DOHH2 (cell line): ENCODE data around the gene G6PD.

Experiments used
- H3F3A ChIP-seq: fragments of 200-600 bp; sonication (generic), shearing (Covaris generic); 2 replicates; pipeline ENCODE4 v1.6.0; 2016; ENCODE audit warnings: antibody characterized with exemption, mild to moderate bottlenecking; ENCODE audit not compliant: control insufficient read depth, insufficient read depth
- H3K27ac ChIP-seq: fragments of 200-600 bp; sonication (generic); 2 replicates; pipeline ENCODE4 v1.5.1; 2014; ENCODE audit warnings: low read depth, mild to moderate bottlenecking, low read length, moderate library complexity
- H3K27me3 ChIP-seq: fragments of 200-600 bp; sonication (generic); 2 replicates; pipeline ENCODE4 v1.6.1; 2014; ENCODE audit warnings: mild to moderate bottlenecking, low read length, mixed read lengths; ENCODE audit not compliant: control insufficient read depth
- H3K36me3 ChIP-seq: fragments of 200-600 bp; sonication (generic); 2 replicates; pipeline ENCODE4 v1.6.1; 2014; ENCODE audit warnings: mild to moderate bottlenecking, low read length, moderate library complexity, mixed read lengths; ENCODE audit not compliant: control insufficient read depth
- H3K4me1 ChIP-seq: fragments of 200-600 bp; sonication (generic); 2 replicates; pipeline ENCODE4 v1.6.1; 2014; ENCODE audit warnings: mild to moderate bottlenecking, low read length, mixed read lengths; ENCODE audit not compliant: control insufficient read depth
- H3K4me2 ChIP-seq: fragments of 200-600 bp; sonication (generic); 2 replicates; pipeline ENCODE4 v1.6.0; 2014; ENCODE audit warnings: mild to moderate bottlenecking, low read length, moderate library complexity
- H3K4me3 ChIP-seq: fragments of 200-600 bp; sonication (generic); 2 replicates; pipeline ENCODE4 v1.5.1; 2014; ENCODE audit warnings: mild to moderate bottlenecking, low read length, mixed read lengths
- H3K79me2 ChIP-seq: fragments of 200-600 bp; sonication (generic); 2 replicates; pipeline ENCODE4 v1.6.1; 2014; ENCODE audit warnings: mild to moderate bottlenecking, low read length, mixed read lengths; ENCODE audit not compliant: control insufficient read depth
- H3K9me2 ChIP-seq: fragments of 200-600 bp; sonication (generic); replicated peaks from 2 replicates; pipeline ENCODE4 v1.6.1; 2014; ENCODE audit warnings: mild to moderate bottlenecking, low read length, mixed read lengths; ENCODE audit not compliant: control insufficient read depth
- H3K9me3 ChIP-seq: fragments of 200-600 bp; sonication (generic); 2 replicates; pipeline ENCODE4 v1.6.1; 2014; ENCODE audit warnings: antibody characterized with exemption, low read length, mixed read lengths; ENCODE audit not compliant: control insufficient read depth, insufficient read depth
- H4K20me1 ChIP-seq: fragments of 200-600 bp; sonication (generic); 2 replicates; pipeline ENCODE4 v1.6.0; 2014; ENCODE audit warnings: low read depth, mild to moderate bottlenecking, antibody characterized with exemption, low read length, moderate library complexity; ENCODE audit not compliant: control insufficient read depth, insufficient read depth
- CTCF ChIP-seq: fragments of 200-600 bp; sonication (generic); IDR thresholded peaks from one replicate; pipeline ENCODE4 v1.5.1; 2014; ENCODE audit warnings: antibody characterized with exemption, mild to moderate bottlenecking, low read depth, low read length; ENCODE audit not compliant: poor library complexity, severe bottlenecking
- EZH2phosphoT487 ChIP-seq: fragments of 200-600 bp; sonication (generic); IDR thresholded peaks from 2 replicates; pipeline ENCODE4 v1.6.1; 2017; ENCODE audit warnings: borderline replicate concordance, mild to moderate bottlenecking, antibody characterized with exemption, low read length, moderate library complexity, mixed read lengths

Gene G6PD

GRCh38 chrX:154508384-154508745, 38.3 kb downstream of the G6PD start:
- H3F3A ChIP-seq, result no peaks in the 10 kb centered on the region
- no peak overlapping the region for H3K4me3 ChIP-seq
- H3K9me3 ChIP-seq, result no peaks in the 10 kb centered on the region
- no peak for TF ChIP-seq EZH2phosphoT487
- TF ChIP-seq CTCF, result no peak
- H3K4me2 ChIP-seq, result no peak overlapping the region
- peaks cover 22% of the 10 kb centered on the region; the same call in 1 of the 2 replicates for H3K36me3 ChIP-seq
- no peaks in the 10 kb centered on the region for H3K9me2 ChIP-seq
- peaks cover 4% of the 10 kb centered on the region; the same call in 1 of the 2 replicates for H3K4me1 ChIP-seq
- no peaks in the 10 kb centered on the region for H3K79me2 ChIP-seq
- no peak overlapping the region for H3K27ac ChIP-seq
- no peaks in the 10 kb centered on the region for H3K27me3 ChIP-seq
- no peaks in the 10 kb centered on the region for H4K20me1 ChIP-seq

- TF ChIP-seq CTCF, result no peak
- TF ChIP-seq EZH2phosphoT487, result no peak
- no peaks in the 10 kb centered on the region for H3K9me3 ChIP-seq
- peaks cover 5% of the 10 kb centered on the region for H3K4me1 ChIP-seq
- no peaks in the 10 kb centered on the region for H3K79me2 ChIP-seq
- H3K9me2 ChIP-seq, result no peaks in the 10 kb centered on the region
- no peaks in the 10 kb centered on the region for H4K20me1 ChIP-seq
- no peaks in the 10 kb centered on the region for H3K27me3 ChIP-seq
- no peak overlapping the region for H3K4me3 ChIP-seq
- H3K27ac ChIP-seq, result no peak overlapping the region
- no peaks in the 10 kb centered on the region for H3F3A ChIP-seq
- peaks cover 22% of the 10 kb centered on the region; the same call in 1 of the 2 replicates for H3K36me3 ChIP-seq
- H3K4me2 ChIP-seq, result no peak overlapping the region
These were observed 38.8 kb downstream of the G6PD start for GRCh38 chrX:154507673-154508383.

DNA sequence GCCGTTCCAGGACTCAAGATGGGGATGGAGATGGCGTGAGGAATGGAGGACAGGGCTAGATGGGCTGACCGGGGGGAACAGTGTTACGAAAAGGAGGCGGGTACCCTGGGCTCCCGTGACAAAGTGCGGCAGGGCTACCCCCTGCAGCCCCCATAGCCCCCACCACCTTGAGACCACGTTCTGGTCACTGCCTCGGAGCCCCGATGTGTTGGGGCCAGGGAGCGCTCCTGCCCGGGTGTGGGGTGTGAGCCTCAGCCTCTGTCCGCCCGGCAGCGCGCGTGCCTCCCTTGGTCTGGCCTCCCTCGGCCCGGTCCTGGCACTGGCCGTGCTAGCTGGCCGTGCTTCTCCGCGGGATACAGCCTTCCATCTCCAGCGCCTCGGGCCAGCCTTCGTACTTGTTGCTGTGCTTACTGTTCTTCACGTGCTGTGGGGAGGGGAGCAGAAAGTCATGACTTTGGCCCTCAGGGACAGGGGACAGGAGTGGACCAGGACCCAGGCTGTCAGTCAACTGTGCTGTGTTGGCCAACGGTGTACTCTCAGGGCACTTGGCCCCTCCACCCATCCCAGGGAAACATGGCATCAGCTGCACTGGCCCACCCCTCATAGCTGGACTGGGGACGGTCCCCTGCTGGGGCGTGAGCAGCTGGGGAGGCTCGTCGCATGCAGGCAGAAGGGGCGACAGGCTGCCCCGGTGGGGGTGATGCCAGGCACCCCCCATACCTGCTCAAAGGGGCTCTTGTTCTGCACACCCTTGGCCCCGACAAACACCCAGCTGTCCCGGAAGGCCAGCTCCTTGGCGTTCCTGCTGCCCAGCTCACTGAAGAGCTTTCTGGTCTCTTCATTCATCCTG, 39.9 kb downstream of the G6PD start:
- H3F3A ChIP-seq, result no peaks in the 10 kb centered on the region
- H3K4me1 ChIP-seq, result peaks cover 10% of the 10 kb centered on the region
- H3K4me3 ChIP-seq, result no peak overlapping the region
- no peak overlapping the region for H3K27ac ChIP-seq
- H3K79me2 ChIP-seq, result no peaks in the 10 kb centered on the region
- peaks cover 18% of the 10 kb centered on the region; the same call in 1 of the 2 replicates for H3K36me3 ChIP-seq
- no peaks in the 10 kb centered on the region for H3K27me3 ChIP-seq
- TF ChIP-seq CTCF (no peak), EZH2phosphoT487 (no peak)
- H3K4me2 ChIP-seq, result no peak overlapping the region
- no peaks in the 10 kb centered on the region for H3K9me2 ChIP-seq
- no peaks in the 10 kb centered on the region for H3K9me3 ChIP-seq
- no peaks in the 10 kb centered on the region for H4K20me1 ChIP-seq
